ENCODE data around the gene BPIFA3.

DNA sequence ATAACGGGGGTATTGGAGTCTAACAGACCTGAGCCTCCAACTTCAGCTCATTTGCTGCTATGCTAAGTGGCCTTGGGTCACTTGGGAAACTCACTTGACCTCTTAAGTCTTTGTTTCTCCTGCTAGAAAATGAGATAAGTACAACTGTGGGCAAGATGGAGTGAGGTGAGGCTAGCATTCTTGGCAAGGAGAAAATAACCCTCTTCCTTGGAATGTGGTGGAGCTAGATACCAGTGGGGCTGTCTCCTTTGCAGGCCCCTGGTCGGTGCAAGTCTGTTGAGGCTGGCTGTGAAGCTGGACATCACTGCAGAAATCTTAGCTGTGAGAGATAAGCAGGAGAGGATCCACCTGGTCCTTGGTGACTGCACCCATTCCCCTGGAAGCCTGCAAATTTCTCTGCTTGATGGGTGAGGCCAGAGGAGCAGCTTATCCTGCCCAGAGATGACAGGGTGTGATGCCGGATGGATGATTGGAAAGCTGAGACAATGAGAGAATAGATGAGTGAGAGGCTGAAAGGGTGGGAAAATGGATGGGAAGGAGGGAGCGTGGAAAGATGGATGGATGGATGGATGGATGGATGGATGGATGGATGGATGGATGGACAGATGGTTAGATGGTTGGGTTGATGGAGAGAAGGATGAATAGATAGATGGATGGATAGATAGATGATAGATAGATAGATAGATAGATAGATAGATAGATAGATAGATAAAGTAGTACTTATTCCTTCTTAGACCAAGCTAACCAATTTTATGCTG is 23.0 kb downstream of the BPIFA3 start:
- TF ChIP-seq EZH2 (IDR thresholded peaks at IDR 0.05) (no peak), POLR2AphosphoS5 (IDR thresholded peaks at IDR 0.05; ENCODE audit: borderline replicate concordance, low read depth, low read length) (no peak), FOXP2 (optimal IDR thresholded peaks at IDR 0.05; ENCODE audit: control extremely low read depth, extremely low read length, insufficient read depth) (no peak)
